Measurements from ENCODE around the gene CATSPERB.

GRCh38 chr14:91577632-91578233 is 154.2 kb downstream of the CATSPERB start:
- no peak for TF ChIP-seq CTCF (IDR thresholded peaks at IDR 0.05)
- TF ChIP-seq POLR2A (IDR thresholded peaks at IDR 0.05): no peak
- no peak for TF ChIP-seq EP300 (IDR thresholded peaks at IDR 0.05; ENCODE audit: low read depth)
- no peak for TF ChIP-seq POLR2AphosphoS5 (IDR thresholded peaks at IDR 0.05)

Measured in transverse colon (tissue), 4 donors.